ENCODE data around the gene WDR88. TPM values are rescaled to one million over a fixed set of nuclear protein-coding genes. Genes with fewer than 3 reads are reported as not detected.

The WDR88 gene
- total and polyA plus RNA-seq, 2 of the 4 experiments (the other 2 are of a cell fraction): not detected

GRCh38 chr19:33201473-33201872 is 69.6 kb downstream of the WDR88 start:
- Histone ChIP-seq H3K9me1 (ENCODE audit: insufficient read depth, low read length) (peaks cover 5% of the 10 kb centered on the region; the same call in 1 of the 2 replicates), H2AFZ (replicated peaks; ENCODE audit: low read length, poor library complexity) (no peak overlapping the region), H2BK15ac (ENCODE audit: low read depth, low read length) (no peak overlapping the region), H4K5ac (ENCODE audit: low read depth, low read length) (no peak overlapping the region), H2AK5ac (ENCODE audit: low read depth, low read length) (no peak overlapping the region), H4K8ac (ENCODE audit: low read depth in 2 of 2, low read length in 2 of 2) (no peak overlapping the region), H3K9me3 (ENCODE audit: control insufficient read depth, insufficient read depth, low read length) (no peaks in the 10 kb centered on the region), H3K36me3 (ENCODE audit: control insufficient read depth, insufficient read depth, low read length) (peaks cover 18% of the 10 kb centered on the region), H3K23ac (ENCODE audit: low read depth, low read length) (no peak overlapping the region), H2BK120ac (ENCODE audit: low read depth, low read length) (no peak overlapping the region), H2AK9ac (replicated peaks; ENCODE audit: low read depth, low read length, poor library complexity) (no peak overlapping the region), H2BK20ac (ENCODE audit: low read depth, low read length) (no peak overlapping the region), H3K4me3 (ENCODE audit: insufficient read depth, low read depth, low read length) (no peak overlapping the region), H3K4me2 (ENCODE audit: low read depth, low read length) (no peak overlapping the region), H4K20me1 (ENCODE audit: insufficient read depth, low read length) (peaks cover 4% of the 10 kb centered on the region; the same call in 1 of the 2 replicates), H3K56ac (ENCODE audit: extremely low read depth, insufficient read depth, low read length) (no peak overlapping the region), H4K91ac (ENCODE audit: insufficient read depth, low read depth, low read length) (no peak overlapping the region), H2BK5ac (ENCODE audit: low read depth, low read length, poor library complexity, severe bottlenecking) (no peak overlapping the region), H3K27me3 (ENCODE audit: control insufficient read depth, insufficient read depth, low read length) (no peaks in the 10 kb centered on the region), H3K79me1 (ENCODE audit: low read depth in 1 of 2, low read length in 2 of 2) (peaks cover 0 to 8% of the 10 kb centered on the region in 2 experiments; a peak in 1 of 4 replicates), H3K9ac (ENCODE audit: low read depth, low read length) (no peak overlapping the region), H3K18ac (ENCODE audit: low read depth, low read length) (no peak overlapping the region), H3K14ac (replicated peaks; ENCODE audit: low read depth, low read length) (no peak overlapping the region), H3K27ac (ENCODE audit: insufficient read depth, low read length) (no peak overlapping the region), H3K4ac (ENCODE audit: low read depth, low read length) (no peak overlapping the region), H3K4me1 (ENCODE audit: control insufficient read depth, insufficient read depth, low read length) (no peaks in the 10 kb centered on the region)
- ChIA-PET CTCF (no interaction called here), POLR2A (ENCODE audit: unreplicated experiment) (no interaction called here)
- no peak for TF ChIP-seq POLR2A (IDR thresholded peaks at IDR 0.05; ENCODE audit: low read depth, low read length)
- TF ChIP-seq MAZ (IDR thresholded peaks at IDR 0.05; ENCODE audit: borderline replicate concordance, low read depth, low read length): no peak
- no peak for TF ChIP-seq RCOR1 (IDR thresholded peaks at IDR 0.05; ENCODE audit: insufficient replicate concordance, low read length)
- TF ChIP-seq MAFK (IDR thresholded peaks at IDR 0.05; ENCODE audit: low read depth, low read length): no peak
- no peak for TF ChIP-seq SMC3 (IDR thresholded peaks at IDR 0.05; ENCODE audit: low read depth, low read length)
- no peak for TF ChIP-seq CHD1 (IDR thresholded peaks at IDR 0.05; ENCODE audit: low read depth, low read length)
- no peak for TF ChIP-seq CEBPB (IDR thresholded peaks at IDR 0.05; ENCODE audit: low read depth, low read length)
- no peak for TF ChIP-seq USF2 (IDR thresholded peaks at IDR 0.05; ENCODE audit: low read depth, low read length)
- no peak for TF ChIP-seq BHLHE40 (IDR thresholded peaks at IDR 0.05; ENCODE audit: low read depth, low read length)
- intact Hi-C loops (cut with micrococcal nuclease) (no loop called here), in situ Hi-C loops (cut with MboI; ENCODE audit: low sequenced_read_pairs) (no loop called here), dilution Hi-C loops (cut with HindIII; ENCODE audit: low sequenced_read_pairs, unreplicated experiment) (no loop called here)
- ATAC-seq (ENCODE audit: low read depth): no peak
- no peak for DNase-seq
- WGBS, 2 experiments (ENCODE audit: extremely low coverage in 2 of 2, insufficient read length in 1 of 2): 100% methylated on average over 2 of the region's 6 CpGs; no CpG with 5 or more reads in 1 of the 2 experiments
- BruUV-seq (replicated peaks): no TSS peak

Data from IMR-90 (cell line).